HG03520 (cell line): ENCODE data around the gene CCDC59.
"Not testable (repeated sequence)": the region's sequence is repeated elsewhere in the genome, so short reads cannot be mapped to it uniquely, and the experiment has no call there.

Experiments
- ATAC-seq: cut with Tn5 transposase; IDR thresholded peaks from one replicate; pipeline ENCODE4 v1.9.1; 2021; ENCODE audit warnings: mild to moderate bottlenecking, moderate library complexity; ENCODE audit not compliant: unreplicated experiment

The CCDC59 gene, protein sequence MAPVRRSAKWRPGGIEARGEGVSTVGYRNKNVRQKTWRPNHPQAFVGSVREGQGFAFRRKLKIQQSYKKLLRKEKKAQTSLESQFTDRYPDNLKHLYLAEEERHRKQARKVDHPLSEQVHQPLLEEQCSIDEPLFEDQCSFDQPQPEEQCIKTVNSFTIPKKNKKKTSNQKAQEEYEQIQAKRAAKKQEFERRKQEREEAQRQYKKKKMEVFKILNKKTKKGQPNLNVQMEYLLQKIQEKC

GRCh38 chr12:82358200-82359114 lies at the start of gene CCDC59, which contains the start of gene METTL25:
CCDC59 (minus strand) TSS chr12:82358387; CDS start chr12:82358376, 11 bp downstream.
METTL25 (plus strand) TSS chr12:82358529; CDS start chr12:82358566, 37 bp downstream.
- ATAC-seq: peak; percentile 91

DNA sequence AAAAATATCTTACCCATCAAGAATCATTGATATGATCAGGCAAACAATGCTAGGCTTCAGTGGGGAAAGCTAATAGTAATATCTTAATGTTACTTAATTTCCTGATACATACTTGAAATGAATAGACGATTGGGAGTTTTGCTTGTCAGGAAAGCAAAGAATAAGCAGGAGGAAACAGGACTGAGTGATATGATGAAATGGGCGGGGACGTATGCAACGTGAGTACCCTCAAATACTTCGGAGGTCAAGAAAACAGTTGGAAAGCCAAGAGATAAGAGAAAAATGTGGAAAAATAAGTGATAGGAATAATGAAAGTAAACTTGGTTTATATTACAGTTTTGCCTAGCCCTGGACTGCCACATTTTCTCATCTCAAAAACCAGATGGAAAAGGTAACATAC lies 49.3 kb upstream of the CCDC59 start:
- ATAC-seq: no peak

DNA sequence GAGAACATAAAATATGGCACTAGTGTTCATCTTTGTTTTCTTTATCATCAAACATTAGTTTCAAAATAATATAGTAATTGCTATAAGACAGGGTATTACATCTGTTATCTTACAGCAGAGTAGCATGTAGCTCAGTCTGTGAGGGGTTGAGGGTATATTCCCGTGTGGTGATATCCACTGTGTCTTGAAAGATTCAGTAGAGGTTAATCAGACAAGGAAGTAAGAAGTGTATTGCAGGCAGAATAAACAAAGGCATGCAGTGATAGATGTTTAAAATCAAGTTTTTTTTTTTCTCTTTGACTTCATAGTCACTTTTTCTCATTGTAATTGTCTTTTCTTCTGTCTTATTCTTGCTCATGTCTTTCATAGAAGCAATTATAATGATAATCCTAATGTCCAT lies 48.5 kb upstream of the CCDC59 start:
- ATAC-seq: no peak

DNA sequence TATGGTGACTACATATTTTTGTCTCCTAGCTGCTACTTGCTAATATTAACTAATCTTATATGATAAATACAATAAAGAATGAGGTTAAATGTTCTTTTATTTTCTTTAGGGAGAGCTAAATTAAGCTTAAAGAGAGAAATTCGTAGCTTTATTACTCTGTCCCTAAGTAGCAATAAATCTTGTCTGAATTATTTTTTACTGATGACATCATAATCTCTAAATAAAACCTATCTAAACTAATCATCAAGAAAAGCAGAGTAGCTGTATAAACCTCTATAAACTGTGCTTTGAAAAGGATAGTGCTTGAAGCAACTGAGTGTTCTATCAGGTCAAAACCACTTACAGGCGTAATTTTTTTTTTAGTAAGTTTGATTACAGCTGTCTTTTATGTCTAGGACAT lies 42.6 kb upstream of the CCDC59 start:
- no peak for ATAC-seq

DNA sequence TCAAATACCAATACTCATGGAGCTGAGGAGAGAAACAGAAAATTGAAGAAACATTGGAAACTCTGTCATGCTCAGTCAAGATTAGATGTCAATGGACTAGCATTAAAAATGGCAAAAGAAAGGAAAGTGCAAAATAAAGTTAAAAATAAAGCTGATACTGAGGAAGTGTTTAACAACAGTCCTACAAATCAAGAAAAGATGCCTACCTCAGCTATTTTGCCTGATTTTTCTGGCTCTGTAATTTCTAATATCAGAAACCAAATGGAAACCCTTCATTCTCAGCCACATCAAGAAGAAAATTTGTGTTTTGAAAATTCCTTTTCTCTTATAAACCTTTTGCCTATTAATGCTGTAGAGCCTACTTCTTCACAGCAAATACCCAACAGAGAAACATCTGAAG lies 40.7 kb upstream of the CCDC59 start:
- ATAC-seq: no peak

- ATAC-seq: peak; percentile 62
These were observed 25.9 kb upstream of the CCDC59 start for GRCh38 chr12:82383930-82384552.

GRCh38 chr12:82378997-82379396 lies 20.8 kb upstream of the CCDC59 start:
- no peak for ATAC-seq

GRCh38 chr12:82375201-82375600 lies 17.0 kb upstream of the CCDC59 start:
- ATAC-seq: no peak

GRCh38 chr12:82366197-82366596 lies 8.0 kb upstream of the CCDC59 start:
- no peak for ATAC-seq

- ATAC-seq: no peak
These were observed 5.8 kb upstream of the CCDC59 start for GRCh38 chr12:82363990-82364389.

DNA sequence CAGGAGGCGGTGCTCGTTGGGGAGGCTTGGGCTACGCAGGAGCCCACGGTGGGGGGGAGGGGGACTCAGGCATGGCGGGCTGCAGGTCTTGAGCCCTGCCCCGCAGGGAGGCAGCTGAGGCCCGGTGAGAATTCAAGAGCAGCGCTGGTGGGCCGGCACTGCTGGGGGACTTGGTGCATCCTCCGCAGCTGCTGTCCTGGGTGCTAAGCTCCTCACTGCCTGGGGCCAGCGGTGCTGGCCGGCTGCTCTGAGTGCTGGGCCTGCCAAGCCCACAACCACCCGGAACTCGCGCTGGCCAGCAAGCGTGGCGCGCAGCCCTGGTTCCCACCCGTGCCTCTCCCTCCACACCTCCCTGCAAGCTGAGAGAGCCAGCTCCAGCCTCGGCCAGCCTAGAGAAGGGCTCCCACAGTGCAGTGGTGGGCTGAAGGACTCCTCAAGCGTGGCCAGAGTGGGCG lies 3.3 kb upstream of the CCDC59 start:
- no peak for ATAC-seq

- ATAC-seq: not testable (repeated sequence)
These were observed 2.6 kb upstream of the CCDC59 start for GRCh38 chr12:82360834-82361233.

GRCh38 chr12:82359115-82359478 lies 910 bp upstream of the CCDC59 start:
- peak; percentile 4 for ATAC-seq

- no peak for ATAC-seq
These were observed 365 bp downstream of the CCDC59 start for GRCh38 chr12:82357845-82358199.

- ATAC-seq: no peak
These were observed 847 bp downstream of the CCDC59 start for GRCh38 chr12:82357340-82357739.

GRCh38 chr12:82351390-82351789 lies 6.8 kb downstream of the CCDC59 start:
- no peak for ATAC-seq

- no peak for ATAC-seq
These were observed 8.0 kb downstream of the CCDC59 start for GRCh38 chr12:82350161-82350560.

DNA sequence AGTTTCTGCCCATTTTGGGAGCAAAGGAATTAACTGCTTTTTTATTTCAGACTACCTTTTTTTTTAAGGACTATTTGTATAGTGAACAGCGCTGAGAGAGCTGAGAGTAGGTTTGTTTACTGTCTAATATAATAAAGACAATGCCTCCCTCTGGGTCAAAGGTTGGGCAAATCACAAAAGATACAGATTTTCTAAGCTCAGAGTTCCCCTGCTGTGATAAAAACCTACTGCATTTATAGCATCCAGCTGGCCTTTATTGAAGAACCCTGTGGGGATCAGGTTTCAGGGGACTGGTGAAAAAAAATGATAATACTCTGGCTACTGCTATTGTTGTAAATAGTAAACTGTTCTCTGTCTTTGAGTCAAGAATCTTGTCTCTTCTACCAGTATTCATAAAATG lies 28.7 kb downstream of the CCDC59 start:
- no peak for ATAC-seq

DNA sequence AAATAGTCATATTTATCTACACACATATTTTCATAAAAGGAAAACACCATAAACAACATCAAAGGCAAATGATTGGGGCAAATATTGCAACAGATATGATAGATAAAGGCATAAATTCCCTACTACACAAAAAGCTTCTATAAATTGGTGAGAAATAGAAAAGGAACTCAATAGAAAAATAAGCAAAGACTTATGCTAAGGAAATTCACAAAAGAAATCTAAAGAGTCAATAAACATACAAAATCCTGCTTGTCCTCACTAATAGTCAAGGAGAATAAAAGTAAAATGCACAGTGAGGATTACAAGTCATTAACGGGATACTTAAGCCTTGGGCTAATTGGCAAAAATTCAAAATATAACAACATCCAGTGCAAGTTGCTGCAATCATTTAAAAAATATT lies 30.3 kb downstream of the CCDC59 start:
- ATAC-seq: no peak

DNA sequence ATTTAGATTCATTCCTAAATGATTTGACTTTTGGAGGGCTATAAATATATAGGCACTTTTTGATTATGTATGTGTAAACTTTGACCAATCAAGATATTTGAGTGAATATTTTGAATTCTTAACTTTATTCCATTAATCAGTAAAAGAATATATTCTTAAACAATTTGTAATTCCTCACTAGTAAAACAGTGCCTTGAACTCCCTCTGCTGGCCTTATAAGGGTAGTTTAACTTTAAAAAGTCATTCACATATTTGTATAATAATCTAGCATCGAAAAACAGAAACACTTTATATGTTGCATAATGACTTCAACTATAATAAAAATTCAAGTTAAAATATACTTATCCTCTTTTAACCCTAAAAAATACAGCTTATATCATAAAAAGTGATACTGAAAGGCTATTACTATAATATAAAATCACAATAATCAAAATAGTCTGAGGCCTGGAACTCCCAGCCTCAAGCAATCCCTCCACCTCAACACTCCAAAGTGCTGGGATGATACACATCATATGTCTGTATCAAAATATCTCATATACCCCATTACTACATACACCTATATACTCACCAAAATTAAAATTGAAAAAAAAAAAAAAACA lies 31.2 kb downstream of the CCDC59 start:
- ATAC-seq: no peak
